22Rv1 (cell line): Measurements from ENCODE around the gene SMO.

Experiments used
- H3K27ac ChIP-seq: fragments of 450-650 bp; 2 replicates; pipeline ENCODE4 v1.5.1; 2017
- CTCF ChIP-seq: fragments of 450-650 bp; IDR thresholded peaks from 2 replicates; pipeline ENCODE4 v1.5.1; 2017; ENCODE audit warnings: mild to moderate bottlenecking
- ZFX ChIP-seq: fragments of 450-650 bp; IDR thresholded peaks from 2 replicates; pipeline ENCODE4 v1.6.1; 2017; ENCODE audit warnings: antibody characterized with exemption, borderline replicate concordance

The SMO gene

GRCh38 chr7:129162732-129163131 is 25.7 kb upstream of the SMO start:
- no peak for TF ChIP-seq ZFX
- no peak for TF ChIP-seq CTCF
- H3K27ac ChIP-seq, result no peak overlapping the region

GRCh38 chr7:129163875-129164544 is 24.4 kb upstream of the SMO start:
- H3K27ac ChIP-seq, result no peak overlapping the region
- TF ChIP-seq ZFX (no peak), CTCF (peak; percentile 99)

DNA sequence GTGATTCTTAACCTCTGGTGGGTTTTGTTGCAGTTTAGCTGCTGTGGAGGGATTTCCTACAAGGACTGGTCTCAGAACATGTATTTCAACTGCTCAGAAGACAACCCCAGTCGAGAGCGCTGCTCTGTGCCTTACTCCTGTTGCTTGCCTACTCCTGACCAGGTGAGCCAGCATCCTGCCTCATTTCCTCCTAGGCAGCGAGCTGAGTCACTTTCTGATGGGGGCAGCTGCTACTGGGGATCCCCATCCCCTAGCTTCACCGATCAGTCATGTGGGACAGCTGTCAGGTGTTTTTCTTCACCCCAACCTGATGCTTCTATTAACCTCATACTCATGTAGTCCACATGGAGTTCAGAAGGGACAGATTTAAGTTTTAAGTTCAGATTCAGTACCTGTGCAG is 21.7 kb upstream of the SMO start:
- H3K27ac ChIP-seq, result no peak overlapping the region
- TF ChIP-seq ZFX (no peak), CTCF (no peak)

DNA sequence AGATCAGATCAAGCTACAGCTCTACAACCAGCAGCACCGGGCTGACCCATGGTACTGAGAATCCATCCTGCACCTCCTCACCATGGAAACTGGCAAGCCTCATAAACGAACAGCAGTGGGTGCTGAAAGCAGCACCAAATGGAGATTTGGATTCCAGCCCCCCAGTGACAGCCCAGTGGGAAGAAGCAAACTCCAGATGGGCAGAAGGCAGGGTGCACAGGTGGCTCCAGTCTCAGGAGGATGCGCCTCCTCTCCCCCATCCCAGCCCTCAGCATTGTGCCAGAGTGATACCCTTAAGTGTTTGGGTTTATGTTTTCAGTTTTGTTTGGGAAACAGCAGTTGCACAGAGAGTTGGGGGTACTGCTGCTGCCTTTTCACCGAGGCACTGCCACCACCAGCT is 20.6 kb upstream of the SMO start:
- TF ChIP-seq CTCF (no peak), ZFX (no peak)
- no peak overlapping the region for H3K27ac ChIP-seq

- TF ChIP-seq CTCF, result no peak
- TF ChIP-seq ZFX, result no peak
- H3K27ac ChIP-seq, result no peak overlapping the region
These were observed 20.0 kb upstream of the SMO start for GRCh38 chr7:129168231-129169021.

DNA sequence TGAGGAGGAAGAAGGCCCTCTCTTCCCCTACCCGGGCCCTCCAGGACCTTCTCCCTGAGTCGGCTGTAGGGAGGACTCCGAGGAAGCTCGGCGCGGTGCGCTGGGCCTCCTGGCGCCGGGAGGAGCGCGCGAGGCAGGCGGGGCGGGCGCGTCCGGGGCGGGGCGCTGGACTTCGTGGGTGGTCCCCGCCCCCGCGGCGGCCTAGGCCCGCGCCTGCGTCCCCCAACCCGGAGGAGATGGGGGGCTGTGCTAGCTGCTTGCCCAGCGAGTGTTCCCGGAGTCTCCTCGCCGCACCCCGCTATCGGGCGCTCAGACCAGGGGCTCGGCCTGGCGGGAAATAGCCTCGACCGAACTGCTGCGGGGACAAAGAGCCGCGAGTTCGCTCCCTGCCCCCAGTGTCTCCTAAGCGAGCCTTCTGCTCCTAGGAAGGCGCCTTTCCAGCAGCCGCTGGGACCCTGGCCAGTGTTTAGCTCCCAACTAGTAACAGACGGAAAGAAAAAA is 19.2 kb upstream of the SMO start:
- no peak for TF ChIP-seq ZFX
- no peak for TF ChIP-seq CTCF
- H3K27ac ChIP-seq, result no peak overlapping the region
